Stimulated activated CD4-positive, alpha-beta T cell treated with anti-CD3 and anti-CD28 coated beads, Interleukin-4, amount 100 ng/mL, for 4 hours (primary cell): Measurements from ENCODE around the gene NIT1.

Source experiments
- DNase-seq, 2 experiments: peaks; one replicate each; pipeline ENCODE4 v3.0.0-alpha.2; 2020

Gene NIT1

DNA sequence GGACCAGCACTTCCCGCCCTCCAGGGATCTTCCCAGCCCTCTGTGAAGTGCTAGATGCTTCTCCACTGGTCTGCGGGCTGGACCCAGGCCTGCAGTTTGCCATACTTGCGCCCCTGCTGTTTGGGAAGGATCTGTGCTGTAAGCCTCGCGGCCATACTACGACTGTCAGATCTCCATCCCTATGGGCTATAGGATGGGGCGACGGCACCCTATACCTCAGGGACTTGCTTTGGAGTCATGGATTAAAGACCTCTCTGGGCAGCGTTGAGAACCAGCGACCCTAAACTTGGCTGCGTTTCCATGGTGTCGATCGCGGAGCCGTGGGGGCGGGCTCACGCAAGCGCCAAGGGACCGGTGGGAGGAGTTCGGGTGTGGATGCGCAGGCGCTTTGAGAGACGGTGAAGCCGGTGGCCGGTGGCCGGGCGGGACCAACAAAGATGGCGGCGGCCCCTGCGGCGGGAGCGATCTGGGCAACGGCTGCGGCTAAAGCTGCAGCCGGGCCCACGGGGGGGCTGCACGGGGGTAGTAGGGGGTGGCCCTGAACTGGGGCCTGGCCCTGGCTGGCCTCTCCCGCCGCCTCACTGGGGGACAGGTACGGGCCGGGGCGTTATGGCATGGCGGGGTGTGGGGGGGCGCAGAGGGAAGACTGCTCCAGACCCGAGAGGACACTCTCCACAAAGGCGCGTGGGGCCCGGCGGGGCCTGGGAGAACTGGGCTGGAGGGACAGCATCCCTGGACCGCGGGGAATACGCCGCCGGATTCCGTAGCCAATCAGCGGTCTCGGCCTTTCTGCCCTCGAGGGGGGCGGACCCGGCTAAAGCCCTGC is 41.4 kb downstream of the NIT1 start, which contains the start of gene USP21:
USP21 (plus strand) TSS at position 414 of the 826 bp plus-strand sequence. CDS start 1,141 bp downstream, outside the sequence.
- peak; percentile 88 to 89 for DNase-seq

GRCh38 chr1:161159913-161160243 is 42.0 kb downstream of the NIT1 start:
- DNase-seq = no peak

DNA sequence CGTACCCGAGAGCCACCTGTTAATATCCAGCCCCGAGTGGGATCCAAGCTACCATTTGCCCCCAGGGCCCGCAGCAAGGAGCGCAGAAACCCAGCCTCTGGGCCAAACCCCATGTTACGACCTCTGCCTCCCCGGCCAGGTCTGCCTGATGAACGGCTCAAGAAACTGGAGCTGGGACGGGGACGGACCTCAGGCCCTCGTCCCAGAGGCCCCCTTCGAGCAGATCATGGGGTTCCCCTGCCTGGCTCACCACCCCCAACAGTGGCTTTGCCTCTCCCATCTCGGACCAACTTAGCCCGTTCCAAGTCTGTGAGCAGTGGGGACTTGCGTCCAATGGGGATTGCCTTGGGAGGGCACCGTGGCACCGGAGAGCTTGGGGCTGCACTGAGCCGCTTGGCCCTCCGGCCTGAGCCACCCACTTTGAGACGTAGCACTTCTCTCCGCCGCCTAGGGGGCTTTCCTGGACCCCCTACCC is 42.8 kb downstream of the NIT1 start:
- DNase-seq = no peak

GRCh38 chr1:161161652-161162051 is 43.7 kb downstream of the NIT1 start:
- DNase-seq = no peak

GRCh38 chr1:161162052-161162451 is 44.1 kb downstream of the NIT1 start:
- no peak for DNase-seq

GRCh38 chr1:161162806-161163205 is 44.9 kb downstream of the NIT1 start:
- no peak for DNase-seq

- DNase-seq = no peak
Observed at GRCh38 chr1:161163793-161164192, 45.9 kb downstream of the NIT1 start.

DNA sequence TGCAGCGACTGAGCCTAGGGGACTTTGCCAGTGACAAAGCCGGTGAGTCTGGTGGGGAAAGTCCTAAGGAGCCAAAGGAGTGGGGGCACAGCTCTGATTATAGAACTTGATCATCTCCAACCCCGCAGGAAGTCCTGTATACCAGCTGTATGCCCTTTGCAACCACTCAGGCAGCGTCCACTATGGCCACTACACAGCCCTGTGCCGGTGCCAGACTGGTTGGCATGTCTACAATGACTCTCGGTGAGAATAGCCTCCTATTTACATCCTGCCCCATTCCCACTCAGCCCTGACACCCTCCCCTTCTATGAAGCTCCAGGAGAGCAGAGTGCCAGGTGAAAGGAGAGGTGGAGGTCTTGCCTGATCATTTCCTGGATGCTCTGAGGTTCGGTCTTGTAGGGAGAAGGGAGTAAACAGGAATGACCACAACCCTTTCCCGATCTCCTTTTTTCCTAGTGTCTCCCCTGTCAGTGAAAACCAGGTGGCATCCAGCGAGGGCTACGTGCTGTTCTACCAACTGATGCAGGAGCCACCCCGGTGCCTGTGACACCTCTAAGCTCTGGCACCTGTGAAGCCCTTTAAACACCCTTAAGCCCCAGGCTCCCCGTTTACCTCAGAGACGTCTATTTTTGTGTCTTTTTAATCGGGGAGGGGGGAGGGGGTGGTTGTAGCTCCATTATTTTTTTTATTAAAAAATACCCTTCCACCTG is 47.2 kb downstream of the NIT1 start:
- DNase-seq = no peak

DNA sequence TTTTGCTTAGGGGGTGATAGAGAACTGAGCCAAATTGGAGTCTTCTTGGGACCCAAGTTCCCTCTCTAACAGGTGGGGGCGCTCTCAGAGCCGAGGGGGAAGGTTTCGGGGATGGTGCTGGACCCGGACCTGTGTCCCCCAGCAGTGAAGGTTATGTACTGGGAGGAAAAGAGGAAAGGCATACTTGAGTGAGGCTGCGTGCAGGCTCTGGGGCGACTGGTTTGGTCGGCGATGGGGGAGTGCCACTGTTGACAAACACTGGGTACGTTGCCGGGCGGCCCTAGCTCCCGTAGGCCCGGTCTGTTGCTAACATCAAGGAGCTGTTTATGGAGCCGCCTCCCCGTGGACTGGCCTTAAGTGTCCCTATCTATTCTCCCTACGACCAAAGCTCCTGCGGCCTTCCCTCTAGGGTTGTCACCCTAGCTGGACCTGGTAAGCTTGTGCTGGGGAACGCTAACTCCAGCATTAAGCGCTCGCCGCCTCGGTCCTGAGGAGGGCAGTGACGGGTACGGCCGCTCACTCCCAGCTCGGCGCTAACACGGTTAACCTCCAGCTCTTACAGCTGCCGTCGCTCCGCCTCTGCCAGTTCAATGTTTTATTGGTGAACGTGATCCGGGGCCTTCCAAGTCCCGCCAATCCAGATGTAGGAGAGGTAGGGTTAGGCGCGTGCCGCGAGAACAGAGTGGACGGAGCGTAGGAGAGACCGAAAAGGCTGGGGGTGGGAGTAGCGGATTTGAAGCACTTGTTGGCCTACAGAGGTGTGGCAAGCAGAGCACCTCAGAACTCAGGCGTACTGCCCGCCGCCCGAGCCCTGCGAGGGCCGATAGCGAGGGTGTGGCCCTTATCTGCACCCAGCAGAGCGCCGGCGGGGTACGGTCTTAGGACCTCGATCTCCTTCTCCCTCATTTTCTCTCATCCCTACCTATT is 48.1 kb downstream of the NIT1 start, which contains the start of gene PPOX:
PPOX (plus strand) TSS at position 685 of the 927 bp plus-strand sequence. CDS start 422 bp downstream, outside the sequence.
- DNase-seq = peak; percentile 80 to 89

- no peak for DNase-seq
Observed at GRCh38 chr1:161166669-161167548, 49.0 kb downstream of the NIT1 start.

- no peak for DNase-seq
Observed at GRCh38 chr1:161168906-161169305, 51.0 kb downstream of the NIT1 start.
